Measurements from ENCODE around the gene SYT9.

The SYT9 gene

GRCh38 chr11:7427733-7428132 lies 176.0 kb downstream of the SYT9 start:
- DNase-seq (ENCODE audit: low spot score) = no peak

GRCh38 chr11:7428196-7428595 lies 176.5 kb downstream of the SYT9 start:
- DNase-seq (ENCODE audit: low spot score) = no peak

- DNase-seq (ENCODE audit: low spot score) = no peak
Measured at GRCh38 chr11:7430496-7430895, 178.8 kb downstream of the SYT9 start.

GRCh38 chr11:7435176-7435575 lies 183.5 kb downstream of the SYT9 start:
- DNase-seq (ENCODE audit: low spot score) = no peak

- no peak for DNase-seq (ENCODE audit: low spot score)
Measured at GRCh38 chr11:7436146-7436545, 184.4 kb downstream of the SYT9 start.

- no peak for DNase-seq (ENCODE audit: low spot score)
Measured at GRCh38 chr11:7436657-7437056, 185.0 kb downstream of the SYT9 start.

GRCh38 chr11:7437696-7438095 lies 186.0 kb downstream of the SYT9 start:
- DNase-seq (ENCODE audit: low spot score) = no peak

- DNase-seq (ENCODE audit: low spot score) = no peak
Measured at GRCh38 chr11:7439746-7440320, 188.1 kb downstream of the SYT9 start.

GRCh38 chr11:7442588-7443215 lies 191.0 kb downstream of the SYT9 start:
- DNase-seq (ENCODE audit: low spot score) = peak; percentile 66

GRCh38 chr11:7444091-7444981 lies 192.6 kb downstream of the SYT9 start:
- no peak for DNase-seq (ENCODE audit: low spot score)

GRCh38 chr11:7445564-7445963 lies 193.9 kb downstream of the SYT9 start:
- DNase-seq (ENCODE audit: low spot score) = no peak

GRCh38 chr11:7448201-7448600 lies 196.5 kb downstream of the SYT9 start:
- DNase-seq (ENCODE audit: low spot score) = no peak

GRCh38 chr11:7449211-7449840 lies 197.6 kb downstream of the SYT9 start:
- DNase-seq (ENCODE audit: low spot score) = no peak

- no peak for DNase-seq (ENCODE audit: low spot score)
Measured at GRCh38 chr11:7449841-7450214, 198.1 kb downstream of the SYT9 start.

GRCh38 chr11:7450836-7451235 lies 199.1 kb downstream of the SYT9 start:
- DNase-seq (ENCODE audit: low spot score) = no peak

GRCh38 chr11:7451520-7451919 lies 199.8 kb downstream of the SYT9 start:
- no peak for DNase-seq (ENCODE audit: low spot score)

GRCh38 chr11:7451952-7452494 lies 200.3 kb downstream of the SYT9 start:
- no peak for DNase-seq (ENCODE audit: low spot score)

- no peak for DNase-seq (ENCODE audit: low spot score)
Measured at GRCh38 chr11:7454854-7455253, 203.2 kb downstream of the SYT9 start.

- DNase-seq (ENCODE audit: low spot score) = no peak
Measured at GRCh38 chr11:7457211-7457610, 205.5 kb downstream of the SYT9 start.

GRCh38 chr11:7462706-7463105 lies 211.0 kb downstream of the SYT9 start:
- no peak for DNase-seq (ENCODE audit: low spot score)

- DNase-seq (ENCODE audit: low spot score) = no peak
Measured at GRCh38 chr11:7467652-7468051, 215.9 kb downstream of the SYT9 start.

GRCh38 chr11:7469351-7469865 lies 217.7 kb downstream of the SYT9 start:
- DNase-seq (ENCODE audit: low spot score) = no peak
